ENCODE data around the gene TRAF3IP1. TPM values are rescaled to one million over a fixed set of nuclear protein-coding genes. Genes with fewer than 3 reads are reported as not detected.
"Not testable (repeated sequence)": the region's sequence is repeated elsewhere in the genome, so short reads cannot be mapped to it uniquely, and the experiment has no call there.

TRAF3IP1 gene
- total and polyA plus RNA-seq, 2 of the 13 experiments (the other 11 are each of a cell fraction or from before 2014, with no cell fraction given): 4.1 to 12.9 TPM

DNA sequence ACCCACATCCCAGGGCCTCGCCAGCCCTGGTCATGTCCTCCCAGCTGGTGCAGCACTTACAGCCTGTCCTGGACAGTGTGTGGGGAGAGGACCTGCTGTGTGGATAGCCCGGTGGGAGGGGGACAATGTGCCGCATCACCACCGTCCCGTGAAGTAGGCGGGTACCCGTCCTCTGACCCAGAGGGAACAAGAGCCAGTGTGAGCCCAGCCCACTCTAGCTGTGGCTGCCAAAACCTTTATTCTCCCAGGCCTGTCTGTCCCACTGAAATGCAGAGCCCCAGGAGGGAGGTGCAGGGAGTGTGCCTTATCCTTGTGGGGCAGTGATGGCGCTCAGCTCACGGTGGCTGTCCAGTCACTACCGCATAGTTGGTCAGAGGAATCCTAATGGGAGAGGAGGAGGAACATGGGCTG is 1.7 kb downstream of the TRAF3IP1 start:
- ChIA-PET CTCF (ENCODE audit: low intra/inter-chr PET ratio, low total read pairs) (no interaction called here), POLR2A (no interaction called here)
- H3K4me2 ChIP-seq (ENCODE audit: low read depth, low read length): peak overlapping the region; percentile 97
- H4K20me1 ChIP-seq (ENCODE audit: insufficient read depth, low read length): no peaks in the 10 kb centered on the region
- ATAC-seq: no peak
- in situ Hi-C loops (cut with HindIII; ENCODE audit: extremely low pct_ligation_motif_present, low pct_unique_long_range_greater_than_20kb) (no loop called here), intact Hi-C loops (cut with micrococcal nuclease; ENCODE audit: unreplicated experiment) (loop anchor here (5.0 kb wide), 1 partner anchor 35 kb away; the partner anchor contains the start of gene PER2)
- BruUV-seq (replicated peaks): TSS peak; percentile 45
- H3K27me3 ChIP-seq (ENCODE audit: control insufficient read depth in 1 of 2, insufficient read depth in 2 of 2, low read length in 2 of 2): no peaks in the 10 kb centered on the region; a peak in 1 of 5 replicates
- H2AFZ ChIP-seq (ENCODE audit: low read length): no peak overlapping the region
- WGBS (ENCODE audit: low lambda C conversion rate): 92% methylated on average over 7 of the region's 10 CpGs
- FAIRE-seq: no peak
- peaks cover 4 to 10% of the 10 kb centered on the region in 2 experiments; a peak in 3 of 5 replicates for H3K36me3 ChIP-seq (replicated peaks in 1 of 2; ENCODE audit: control insufficient read depth in 1 of 2, insufficient read depth in 2 of 2, low read length in 2 of 2)
- H3K27ac ChIP-seq (ENCODE audit: extremely low read length, insufficient read depth, low read length): no peak overlapping the region
- H3K79me2 ChIP-seq (ENCODE audit: insufficient read depth, low read length): peaks cover 6% of the 10 kb centered on the region
- peaks cover 24% of the 10 kb centered on the region for H3K4me1 ChIP-seq (ENCODE audit: insufficient read depth, low read length)
- H3K9ac ChIP-seq (ENCODE audit: insufficient read depth, low read depth, low read length): peak overlapping the region; percentile 76; the same call in 1 of the 2 replicates
- TF ChIP-seq ELF4 (CRISPR knock-in tag; IDR thresholded peaks at IDR 0.05; ENCODE audit: borderline replicate concordance) (no peak), CCDC6 (CRISPR knock-in tag; IDR thresholded peaks at IDR 0.05) (0 out of 2 replicates have a peak, but pooled peaks have one; percentile 11), PRMT3 (CRISPR knock-in tag; IDR thresholded peaks at IDR 0.05; ENCODE audit: borderline replicate concordance, low read depth) (0 out of 2 replicates have a peak, but pooled peaks have one; percentile 0), SIN3B (IDR thresholded peaks at IDR 0.05; ENCODE audit: low read length) (no peak)
- TF ChIP-seq, protein P1, sequence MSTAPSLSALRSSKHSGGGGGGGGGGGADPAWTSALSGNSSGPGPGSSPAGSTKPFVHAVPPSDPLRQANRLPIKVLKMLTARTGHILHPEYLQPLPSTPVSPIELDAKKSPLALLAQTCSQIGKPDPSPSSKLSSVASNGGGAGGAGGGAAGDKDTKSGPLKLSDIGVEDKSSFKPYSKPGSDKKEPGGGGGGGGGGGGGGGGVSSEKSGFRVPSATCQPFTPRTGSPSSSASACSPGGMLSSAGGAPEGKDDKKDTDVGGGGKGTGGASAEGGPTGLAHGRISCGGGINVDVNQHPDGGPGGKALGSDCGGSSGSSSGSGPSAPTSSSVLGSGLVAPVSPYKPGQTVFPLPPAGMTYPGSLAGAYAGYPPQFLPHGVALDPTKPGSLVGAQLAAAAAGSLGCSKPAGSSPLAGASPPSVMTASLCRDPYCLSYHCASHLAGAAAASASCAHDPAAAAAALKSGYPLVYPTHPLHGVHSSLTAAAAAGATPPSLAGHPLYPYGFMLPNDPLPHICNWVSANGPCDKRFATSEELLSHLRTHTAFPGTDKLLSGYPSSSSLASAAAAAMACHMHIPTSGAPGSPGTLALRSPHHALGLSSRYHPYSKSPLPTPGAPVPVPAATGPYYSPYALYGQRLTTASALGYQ (CRISPR knock-in tag; IDR thresholded peaks at IDR 0.05): no peak
- TF ChIP-seq, protein P2, sequence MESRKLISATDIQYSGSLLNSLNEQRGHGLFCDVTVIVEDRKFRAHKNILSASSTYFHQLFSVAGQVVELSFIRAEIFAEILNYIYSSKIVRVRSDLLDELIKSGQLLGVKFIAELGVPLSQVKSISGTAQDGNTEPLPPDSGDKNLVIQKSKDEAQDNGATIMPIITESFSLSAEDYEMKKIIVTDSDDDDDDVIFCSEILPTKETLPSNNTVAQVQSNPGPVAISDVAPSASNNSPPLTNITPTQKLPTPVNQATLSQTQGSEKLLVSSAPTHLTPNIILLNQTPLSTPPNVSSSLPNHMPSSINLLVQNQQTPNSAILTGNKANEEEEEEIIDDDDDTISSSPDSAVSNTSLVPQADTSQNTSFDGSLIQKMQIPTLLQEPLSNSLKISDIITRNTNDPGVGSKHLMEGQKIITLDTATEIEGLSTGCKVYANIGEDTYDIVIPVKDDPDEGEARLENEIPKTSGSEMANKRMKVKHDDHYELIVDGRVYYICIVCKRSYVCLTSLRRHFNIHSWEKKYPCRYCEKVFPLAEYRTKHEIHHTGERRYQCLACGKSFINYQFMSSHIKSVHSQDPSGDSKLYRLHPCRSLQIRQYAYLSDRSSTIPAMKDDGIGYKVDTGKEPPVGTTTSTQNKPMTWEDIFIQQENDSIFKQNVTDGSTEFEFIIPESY (CRISPR knock-in tag; IDR thresholded peaks at IDR 0.05): peak; percentile 62; the same call in 1 of the 2 replicates
- H3K4me3 ChIP-seq (replicated peaks in 1 of 3; ENCODE audit: insufficient read depth in 1 of 3, low read depth in 2 of 3, low read length in 3 of 3): peak overlapping the region in 2 of 3 experiments; percentile 88 to 92; a peak in 3 of 6 replicates
- no peaks in the 10 kb centered on the region for H3K9me3 ChIP-seq (ENCODE audit: low read length)
- DNase-seq (ENCODE audit: low spot score): no peak

DNA sequence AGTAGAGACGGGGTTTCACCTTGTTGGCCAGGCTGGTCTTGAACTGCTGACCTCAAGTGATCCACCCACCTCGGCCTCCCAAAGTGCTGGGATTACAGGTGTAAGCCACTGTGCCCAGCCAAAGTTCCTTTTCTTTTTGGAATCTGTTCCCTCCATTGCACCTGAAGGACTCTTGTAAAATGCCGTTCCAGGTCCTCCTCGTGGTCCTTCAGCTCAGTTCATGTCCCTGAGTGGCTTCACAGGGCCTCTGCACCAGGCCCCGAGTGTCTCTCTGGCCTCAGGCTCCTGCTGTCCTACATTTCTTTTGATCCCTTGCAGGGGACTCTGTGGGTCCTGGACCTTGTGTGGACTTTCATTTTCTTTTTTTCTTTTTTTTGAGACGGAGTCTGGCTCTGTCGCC is 3.9 kb downstream of the TRAF3IP1 start:
- H3K4me2 ChIP-seq (ENCODE audit: low read depth, low read length); H3K4me3 ChIP-seq (replicated peaks in 1 of 3; ENCODE audit: insufficient read depth in 1 of 3, low read depth in 2 of 3, low read length in 3 of 3); DNase-seq (ENCODE audit: low spot score); H3K27me3 ChIP-seq (ENCODE audit: control insufficient read depth in 1 of 2, insufficient read depth in 2 of 2, low read length in 2 of 2); FAIRE-seq; H3K9ac ChIP-seq (ENCODE audit: insufficient read depth, low read depth, low read length); H2AFZ ChIP-seq (ENCODE audit: low read length); POLR2A ChIA-PET; H3K79me2 ChIP-seq (ENCODE audit: insufficient read depth, low read length); H3K9me3 ChIP-seq (ENCODE audit: low read length); BruUV-seq (replicated peaks); CTCF ChIA-PET (ENCODE audit: low intra/inter-chr PET ratio, low total read pairs); in situ Hi-C loops (cut with HindIII; ENCODE audit: extremely low pct_ligation_motif_present, low pct_unique_long_range_greater_than_20kb); ATAC-seq; H4K20me1 ChIP-seq (ENCODE audit: insufficient read depth, low read length); H3K27ac ChIP-seq (ENCODE audit: extremely low read length, insufficient read depth, low read length): not testable (repeated sequence)
- Histone ChIP-seq H3K4me1 (ENCODE audit: insufficient read depth, low read length) (peaks cover 21% of the 10 kb centered on the region), H3K36me3 (replicated peaks in 1 of 2; ENCODE audit: control insufficient read depth in 1 of 2, insufficient read depth in 2 of 2, low read length in 2 of 2) (peaks cover 7 to 31% of the 10 kb centered on the region in 2 experiments)
- 98% methylated on average over 7 of the region's 7 CpGs for WGBS (ENCODE audit: low lambda C conversion rate)
- intact Hi-C loops (cut with micrococcal nuclease; ENCODE audit: unreplicated experiment): loop anchor here (5.0 kb wide), 1 partner anchor 37 kb away; the partner anchor contains the start of gene PER2
